GM18519 (cell line): ENCODE results near the gene SMCO4.

ENCODE experiments used
- ATAC-seq: cut with Tn5 transposase; IDR thresholded peaks from one replicate; pipeline ENCODE4 v1.9.1; 2021; ENCODE audit warnings: mild to moderate bottlenecking, moderate library complexity; ENCODE audit not compliant: unreplicated experiment, low FRiP score

The SMCO4 gene

GRCh38 chr11:93510196-93510873 lies 32.9 kb downstream of the SMCO4 start:
- ATAC-seq, result no peak

- ATAC-seq, result no peak
These were observed 35.7 kb downstream of the SMCO4 start for GRCh38 chr11:93507517-93507916.

- ATAC-seq, result no peak
These were observed 37.5 kb downstream of the SMCO4 start for GRCh38 chr11:93505703-93506102.

- ATAC-seq, result no peak
These were observed 38.8 kb downstream of the SMCO4 start for GRCh38 chr11:93504110-93505095.

- no peak for ATAC-seq
These were observed 41.3 kb downstream of the SMCO4 start for GRCh38 chr11:93501856-93502255.

- no peak for ATAC-seq
These were observed 42.4 kb downstream of the SMCO4 start for GRCh38 chr11:93500759-93501158.

- ATAC-seq, result no peak
These were observed 44.5 kb downstream of the SMCO4 start for GRCh38 chr11:93498641-93499040.

GRCh38 chr11:93498161-93498560 lies 45.0 kb downstream of the SMCO4 start:
- no peak for ATAC-seq

GRCh38 chr11:93497596-93497995 lies 45.6 kb downstream of the SMCO4 start:
- no peak for ATAC-seq

- ATAC-seq, result no peak
These were observed 48.8 kb downstream of the SMCO4 start for GRCh38 chr11:93494357-93494756.

- ATAC-seq, result no peak
These were observed 49.8 kb downstream of the SMCO4 start for GRCh38 chr11:93493252-93493897.

GRCh38 chr11:93492464-93493251 lies 50.5 kb downstream of the SMCO4 start:
- no peak for ATAC-seq

GRCh38 chr11:93491973-93492372 lies 51.2 kb downstream of the SMCO4 start:
- no peak for ATAC-seq

GRCh38 chr11:93490996-93491618 lies 52.1 kb downstream of the SMCO4 start:
- no peak for ATAC-seq

GRCh38 chr11:93489841-93490240 lies 53.4 kb downstream of the SMCO4 start:
- ATAC-seq, result no peak

- no peak for ATAC-seq
These were observed 56.1 kb downstream of the SMCO4 start for GRCh38 chr11:93487032-93487483.

GRCh38 chr11:93485983-93486382 lies 57.2 kb downstream of the SMCO4 start:
- no peak for ATAC-seq

GRCh38 chr11:93484716-93485115 lies 58.5 kb downstream of the SMCO4 start:
- no peak for ATAC-seq

- ATAC-seq, result no peak
These were observed 60.6 kb downstream of the SMCO4 start for GRCh38 chr11:93482556-93482955.

- ATAC-seq, result no peak
These were observed 61.5 kb downstream of the SMCO4 start for GRCh38 chr11:93481696-93482095.
